ENCODE results near the gene HIPK4. TPM values are rescaled to one million over a fixed set of nuclear protein-coding genes. Genes with fewer than 3 reads are reported as not detected.

The HIPK4 gene
- total RNA-seq, 1 experiment from 2014 or later: 0.31 TPM

- TF ChIP-seq FOXK1 (CRISPR knock-in tag; IDR thresholded peaks at IDR 0.05) (no peak), ZNF232 (CRISPR knock-in tag; IDR thresholded peaks at IDR 0.05) (no peak), USF1 (CRISPR knock-in tag; IDR thresholded peaks at IDR 0.05) (no peak), MAX (CRISPR knock-in tag; IDR thresholded peaks at IDR 0.05) (no peak), MYBL2 (CRISPR knock-in tag; IDR thresholded peaks at IDR 0.05) (no peak), ZBTB43 (CRISPR knock-in tag; IDR thresholded peaks at IDR 0.05) (no peak), ZNF219 (CRISPR knock-in tag; IDR thresholded peaks at IDR 0.05; ENCODE audit: borderline replicate concordance) (no peak), IRF2 (CRISPR knock-in tag; IDR thresholded peaks at IDR 0.05; ENCODE audit: borderline replicate concordance, low read depth) (no peak), ZNF671 (CRISPR knock-in tag; IDR thresholded peaks at IDR 0.05) (no peak), ZMAT4 (CRISPR knock-in tag; IDR thresholded peaks at IDR 0.05) (no peak)
- Mint-ChIP-seq H3K27ac (peak overlapping the region; percentile 45; the same call in 1 of the 2 replicates), H3K9me3 (no peaks in the 10 kb centered on the region), H3K36me3 (no peaks in the 10 kb centered on the region), H3K4me3 (no peak overlapping the region), H3K27me3 (ENCODE audit: low read depth) (no peaks in the 10 kb centered on the region), H3K4me1 (0 out of 2 replicates have a peak, but pooled peaks cover 4% of the 10 kb centered on the region)
- DNase-seq (ENCODE audit: low spot score) (no peak), ATAC-seq (peak; percentile 71)
- CTCF ChIA-PET: interaction anchor here (0.7 to 3.3 kb wide), 12 partner anchors 9 to 164 kb away, joined by 3 to 28 read pairs (median 4); partner anchors contain the start of gene SERTAD1
- POLR2A ChIA-PET: no interaction called here
Observed at GRCh38 chr19:40381321-40381720, 8.7 kb downstream of the HIPK4 start.

GRCh38 chr19:40380199-40381037, 9.6 kb downstream of the HIPK4 start:
- H3K36me3 Mint-ChIP-seq: no peaks in the 10 kb centered on the region
- no peak for ATAC-seq
- no peak overlapping the region for H3K27ac Mint-ChIP-seq
- POLR2A ChIA-PET: interaction anchor here (0.8 kb wide), 1 partner anchor 13 kb away, joined by 3 read pairs; no protein-coding TSS in a partner anchor
- no peak for DNase-seq (ENCODE audit: low spot score)
- H3K9me3 Mint-ChIP-seq: no peaks in the 10 kb centered on the region
- no peaks in the 10 kb centered on the region for H3K27me3 Mint-ChIP-seq (ENCODE audit: low read depth)
- CTCF ChIA-PET: interaction anchor here (0.7 to 3.3 kb wide), 12 partner anchors 9 to 163 kb away, joined by 3 to 28 read pairs (median 4); partner anchors contain the start of gene SERTAD1
- no peak overlapping the region for H3K4me3 Mint-ChIP-seq
- 0 out of 2 replicates have a peak, but pooled peaks cover 4% of the 10 kb centered on the region for H3K4me1 Mint-ChIP-seq
- TF ChIP-seq FOXP1 (CRISPR knock-in tag; IDR thresholded peaks at IDR 0.05; ENCODE audit: borderline replicate concordance): no peak
- no peak for TF ChIP-seq ESRRA (CRISPR knock-in tag; IDR thresholded peaks at IDR 0.05; ENCODE audit: borderline replicate concordance)
- TF ChIP-seq MYBL2 (CRISPR knock-in tag; IDR thresholded peaks at IDR 0.05): no peak
- TF ChIP-seq PRDM15 (CRISPR knock-in tag; IDR thresholded peaks at IDR 0.05): no peak
- TF ChIP-seq ZNF532 (CRISPR knock-in tag; IDR thresholded peaks at IDR 0.05; ENCODE audit: borderline replicate concordance): no peak
- no peak for TF ChIP-seq ATF3 (CRISPR knock-in tag; conservative IDR thresholded peaks at IDR 0.05)
- no peak for TF ChIP-seq ELF4 (CRISPR knock-in tag; IDR thresholded peaks at IDR 0.05; ENCODE audit: low read depth)
- TF ChIP-seq ATF6 (CRISPR knock-in tag; IDR thresholded peaks at IDR 0.05): no peak
- TF ChIP-seq ZBTB43 (CRISPR knock-in tag; IDR thresholded peaks at IDR 0.05): no peak
- no peak for TF ChIP-seq ZNF423 (CRISPR knock-in tag; IDR thresholded peaks at IDR 0.05)

Measured in WTC11 (cell line).